ENCODE measurements around the gene RALGAPA1. TPM values are rescaled to one million over a fixed set of nuclear protein-coding genes. Genes with fewer than 3 reads are reported as not detected.

RALGAPA1 gene
- total RNA-seq, 2 experiments from 2014 or later, result 27.6 to 36.5 TPM

DNA sequence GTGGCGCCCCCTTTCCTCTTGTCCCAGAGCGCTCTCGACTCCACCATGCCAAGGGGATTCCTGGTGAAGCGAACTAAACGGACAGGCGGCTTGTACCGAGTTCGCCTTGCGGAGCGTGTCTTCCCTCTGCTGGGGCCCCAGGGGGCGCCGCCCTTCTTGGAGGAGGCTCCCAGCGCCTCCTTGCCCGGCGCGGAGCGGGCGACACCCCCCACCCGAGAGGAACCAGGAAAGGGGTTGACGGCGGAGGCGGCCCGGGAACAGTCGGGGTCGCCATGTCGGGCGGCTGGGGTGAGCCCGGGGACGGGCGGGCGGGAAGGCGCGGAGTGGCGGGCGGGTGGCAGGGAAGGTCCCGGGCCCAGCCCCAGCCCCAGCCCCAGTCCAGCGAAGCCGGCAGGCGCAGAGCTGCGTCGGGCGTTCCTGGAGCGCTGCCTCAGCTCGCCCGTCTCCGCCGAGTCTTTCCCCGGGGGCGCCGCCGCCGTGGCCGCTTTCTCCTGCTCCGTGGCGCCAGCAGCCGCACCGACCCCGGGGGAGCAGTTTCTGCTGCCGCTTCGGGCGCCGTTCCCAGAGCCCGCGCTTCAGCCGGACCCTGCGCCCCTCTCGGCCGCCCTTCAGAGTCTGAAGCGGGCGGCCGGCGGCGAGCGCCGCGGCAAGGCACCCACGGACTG is 274.8 kb downstream of the RALGAPA1 start:
- Histone ChIP-seq H3K4me1 (ENCODE audit: insufficient read depth, low read length, poor library complexity, severe bottlenecking) (peaks cover 5% of the 10 kb centered on the region), H4K20me1 (ENCODE audit: insufficient read depth, low read length) (no peaks in the 10 kb centered on the region), H3K36me3 (ENCODE audit: insufficient read depth, low read length) (no peaks in the 10 kb centered on the region), H3K4me2 (ENCODE audit: low read length) (peak overlapping the region; percentile 87), H3K27ac (ENCODE audit: low read depth, low read length, poor library complexity, severe bottlenecking) (no peak overlapping the region), H2AFZ (ENCODE audit: low read length) (peak overlapping the region; percentile 47), H3K79me2 (ENCODE audit: insufficient read depth, low read depth, low read length) (no peaks in the 10 kb centered on the region), H3K9me3 (ENCODE audit: low read length) (no peaks in the 10 kb centered on the region), H3K9me2 (ENCODE audit: insufficient read depth, low read length) (no peaks in the 10 kb centered on the region), H3K4me3 (ENCODE audit: low read depth, low read length, poor library complexity, severe bottlenecking) (peak overlapping the region; percentile 68)
- BruUV-seq (replicated peaks), result no TSS peak
- TF ChIP-seq EZH2phosphoT487 (IDR thresholded peaks at IDR 0.05; ENCODE audit: borderline replicate concordance, low read depth, low read length), result no peak
- TF ChIP-seq CTCF (conservative IDR thresholded peaks at IDR 0.05; ENCODE audit: low read length), result peak; percentile 33; the same call in 1 of the 2 replicates
- ChIA-PET CTCF (ENCODE audit: unreplicated experiment) (no interaction called here), POLR2A (no interaction called here)
- intact Hi-C loops (cut with micrococcal nuclease; ENCODE audit: unreplicated experiment), result loop anchor here (5.0 kb wide), 1 partner anchor 153 kb away; no protein-coding TSS in a partner anchor
- DNase-seq (ENCODE audit: low spot score), result peak; percentile 10

GRCh38 chr14:35533357-35534207 is 275.5 kb downstream of the RALGAPA1 start, which contains the start of gene INSM2:
Gene INSM2 (plus strand): TSS chr14:35534164. CDS start chr14:35534253, 89 bp downstream.
- Histone ChIP-seq H4K20me1 (ENCODE audit: insufficient read depth, low read length) (no peaks in the 10 kb centered on the region), H3K4me3 (ENCODE audit: low read depth, low read length, poor library complexity, severe bottlenecking) (peak within 1 kb of the TSS; percentile 68), H3K4me1 (ENCODE audit: insufficient read depth, low read length, poor library complexity, severe bottlenecking) (peaks cover 5% of the 10 kb centered on the region), H3K9me2 (ENCODE audit: insufficient read depth, low read length) (no peaks in the 10 kb centered on the region), H3K36me3 (ENCODE audit: insufficient read depth, low read length) (no peaks in the 10 kb centered on the region), H2AFZ (ENCODE audit: low read length) (peak within 1 kb of the TSS; percentile 47), H3K79me2 (ENCODE audit: insufficient read depth, low read depth, low read length) (no peaks in the 10 kb centered on the region), H3K9me3 (ENCODE audit: low read length) (no peaks in the 10 kb centered on the region), H3K4me2 (ENCODE audit: low read length) (peak within 1 kb of the TSS; percentile 87), H3K27ac (ENCODE audit: low read depth, low read length, poor library complexity, severe bottlenecking) (no peak within 1 kb of the TSS)
- peak; percentile 74 for DNase-seq (ENCODE audit: low spot score)
- CTCF ChIA-PET (ENCODE audit: unreplicated experiment), result no interaction called here
- POLR2A ChIA-PET, result interaction anchor here (0.9 kb wide), 1 partner anchor 11 kb away, joined by 3 read pairs; no protein-coding TSS in a partner anchor
- TF ChIP-seq EZH2phosphoT487 (IDR thresholded peaks at IDR 0.05; ENCODE audit: borderline replicate concordance, low read depth, low read length) (no peak), CTCF (conservative IDR thresholded peaks at IDR 0.05; ENCODE audit: low read length) (0 out of 2 replicates have a peak, but pooled peaks have one; percentile 15)
- BruUV-seq (replicated peaks), result no TSS peak
- intact Hi-C loops (cut with micrococcal nuclease; ENCODE audit: unreplicated experiment), result loop anchor here (5.0 kb wide), 1 partner anchor 154 kb away; no protein-coding TSS in a partner anchor
